TTC549 (cell line): Measurements from ENCODE around the gene C16orf95.

ENCODE experiments used
- FAIRE-seq: peaks from 2 replicates; lab custom pipeline; 2012; peaks lifted over from hg19 to GRCh38; lab: Jason Lieb, UNC

The C16orf95 gene

DNA sequence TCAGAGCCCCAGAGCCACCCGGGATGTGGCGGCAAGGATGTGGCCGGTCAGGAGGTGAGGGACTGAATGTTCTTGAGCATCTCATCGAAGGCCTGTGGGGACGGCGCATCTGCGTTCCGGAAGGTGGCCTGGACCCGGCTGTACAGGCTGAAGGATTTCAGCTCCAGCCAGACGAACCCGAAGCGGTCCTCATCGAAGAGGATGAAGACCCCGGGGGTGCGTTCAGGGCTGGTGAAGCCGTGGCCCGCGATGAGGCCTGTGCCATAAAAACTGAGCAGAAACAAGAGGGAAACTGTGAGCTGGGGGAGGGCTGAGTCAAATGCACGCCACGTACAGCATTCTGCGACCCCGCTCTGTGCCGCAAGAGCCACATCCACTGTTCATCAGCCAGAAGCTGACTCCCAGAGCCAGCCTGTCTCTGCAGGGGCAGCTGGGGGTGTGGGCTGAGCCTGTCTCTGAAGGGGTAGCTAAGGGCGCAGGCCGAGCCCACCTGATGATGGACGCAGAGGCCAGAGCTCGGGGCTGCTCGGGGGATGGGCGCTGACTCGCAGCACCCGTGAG, 14.1 kb upstream of the C16orf95 start:
- FAIRE-seq = no peak

DNA sequence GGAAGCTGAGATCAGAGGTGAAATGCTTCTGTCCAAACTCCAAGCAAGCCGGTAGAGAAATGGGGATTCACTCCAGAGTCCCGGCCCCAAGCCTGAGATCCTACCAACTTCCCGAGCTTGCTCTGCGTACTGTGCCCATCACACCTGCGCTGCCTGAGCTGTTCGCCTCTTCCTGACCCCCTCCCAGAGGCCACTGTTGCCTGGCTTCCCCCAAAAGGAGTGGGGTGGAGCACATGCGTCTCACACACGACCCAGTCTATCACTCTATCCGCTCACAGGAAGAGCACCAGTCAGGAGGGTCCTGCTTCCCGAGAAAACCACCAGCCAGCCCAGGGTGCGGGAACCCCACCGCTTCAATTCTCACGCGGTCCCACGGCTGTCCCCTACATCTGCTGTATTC, 13.5 kb upstream of the C16orf95 start:
- FAIRE-seq = no peak

DNA sequence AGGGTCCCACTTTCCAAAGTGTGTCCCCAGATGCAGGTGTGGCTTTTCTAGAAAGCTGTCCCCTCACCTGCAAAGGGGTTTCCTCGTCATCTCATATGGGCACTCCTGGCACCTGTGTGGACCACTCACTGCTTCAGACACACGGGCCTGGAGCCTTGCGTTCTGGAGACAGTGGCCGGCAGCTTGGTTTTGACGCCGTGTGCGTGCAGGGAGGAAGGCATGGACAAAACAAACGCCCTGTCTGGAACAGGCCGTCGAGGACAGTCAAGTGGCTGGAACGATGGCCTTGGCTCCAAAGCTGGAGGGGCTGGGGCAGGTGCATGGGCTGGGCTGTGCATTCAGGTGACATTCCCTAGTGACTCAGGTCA, 13.0 kb upstream of the C16orf95 start:
- no peak for FAIRE-seq

DNA sequence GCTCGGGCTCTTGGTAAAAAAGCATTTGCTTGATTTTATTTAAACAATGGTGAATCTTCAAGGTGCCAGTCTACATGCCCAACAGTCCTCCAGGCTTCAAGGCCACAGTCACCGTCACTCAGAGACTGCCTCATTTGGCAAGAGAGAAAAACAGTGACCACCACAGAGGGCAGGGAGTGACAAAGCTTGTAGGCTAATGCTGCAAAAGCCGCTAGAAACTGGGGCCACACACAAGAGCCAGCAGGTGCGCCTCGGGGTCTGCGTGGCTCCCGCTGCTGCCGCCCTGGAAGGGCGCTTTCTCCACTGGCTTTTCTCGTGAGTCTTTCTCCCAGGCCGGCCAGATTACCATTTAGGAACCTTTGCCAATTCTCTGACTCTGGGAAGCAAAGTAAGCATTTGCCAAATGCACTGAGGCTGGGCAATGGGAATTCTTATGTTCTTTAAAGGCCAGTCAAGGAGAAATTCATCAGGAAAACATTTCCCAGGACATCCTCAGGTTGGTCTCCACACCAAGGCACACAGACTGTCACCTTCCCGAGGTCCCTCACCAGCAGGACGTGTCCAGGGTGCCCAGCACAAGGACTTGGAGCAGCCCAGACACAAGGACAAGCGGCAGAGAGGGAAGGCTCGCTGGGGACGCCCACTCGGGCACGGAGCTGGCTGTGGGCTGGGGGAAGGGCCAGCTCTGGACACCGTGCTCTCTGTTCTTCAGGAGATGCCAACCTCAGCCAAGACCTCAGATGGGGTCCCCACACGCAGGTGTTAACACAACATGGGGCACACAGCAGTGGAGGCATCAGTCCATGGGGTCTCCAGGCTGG, 12.5 kb upstream of the C16orf95 start:
- FAIRE-seq = no peak

DNA sequence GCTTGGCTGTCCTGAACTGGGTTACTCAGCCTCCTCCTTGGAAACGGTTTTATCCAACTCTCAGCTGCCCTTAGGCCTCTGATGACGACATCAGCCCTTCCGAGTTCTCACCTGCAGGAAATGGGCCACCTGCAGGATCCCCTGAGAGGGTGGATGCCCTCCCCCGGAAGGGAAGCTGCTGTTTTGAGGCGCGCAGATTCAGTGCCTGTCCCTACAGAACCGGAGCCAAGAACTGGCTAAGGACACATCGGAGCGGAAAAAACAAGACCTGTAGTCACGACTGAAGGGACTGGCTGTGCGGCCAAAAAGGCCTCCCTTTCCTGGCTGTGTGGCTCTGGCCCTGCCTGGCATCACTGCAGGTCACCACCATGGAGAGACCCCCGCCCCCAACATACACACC, 11.7 kb upstream of the C16orf95 start:
- no peak for FAIRE-seq

DNA sequence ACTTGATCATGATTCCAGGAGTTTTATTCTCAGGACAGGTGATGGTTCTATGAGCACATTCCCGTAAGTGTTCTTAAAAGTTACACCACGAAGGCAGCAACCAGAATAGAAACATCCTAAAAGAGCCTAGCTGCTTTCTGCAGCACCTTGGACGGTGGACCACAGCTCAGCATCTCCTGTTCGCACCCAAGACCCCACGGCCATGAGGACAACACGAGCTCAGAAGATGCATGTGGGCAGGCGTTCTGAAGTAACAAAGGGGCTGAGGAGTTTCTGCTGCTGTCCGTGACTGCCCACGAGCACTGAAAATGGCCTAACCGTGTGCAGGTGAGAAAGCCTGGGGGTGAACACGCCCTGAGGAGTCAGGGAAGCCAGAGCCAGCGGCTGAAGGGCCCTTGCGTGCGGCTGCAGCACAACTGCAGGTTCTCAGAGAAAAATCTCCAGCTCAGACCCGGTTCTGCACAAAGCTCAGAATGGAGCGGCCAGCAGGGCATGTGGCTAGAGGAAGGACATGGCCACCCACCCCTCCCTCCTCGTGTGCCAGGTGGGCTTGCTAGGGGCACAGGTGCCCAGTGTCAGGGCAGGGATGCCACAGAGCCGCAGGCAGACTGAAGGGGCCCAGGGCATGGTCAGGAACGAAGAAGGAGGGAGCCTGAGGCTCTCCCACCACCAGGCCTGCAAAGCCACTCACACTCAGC, 10.8 kb upstream of the C16orf95 start:
- FAIRE-seq = no peak

DNA sequence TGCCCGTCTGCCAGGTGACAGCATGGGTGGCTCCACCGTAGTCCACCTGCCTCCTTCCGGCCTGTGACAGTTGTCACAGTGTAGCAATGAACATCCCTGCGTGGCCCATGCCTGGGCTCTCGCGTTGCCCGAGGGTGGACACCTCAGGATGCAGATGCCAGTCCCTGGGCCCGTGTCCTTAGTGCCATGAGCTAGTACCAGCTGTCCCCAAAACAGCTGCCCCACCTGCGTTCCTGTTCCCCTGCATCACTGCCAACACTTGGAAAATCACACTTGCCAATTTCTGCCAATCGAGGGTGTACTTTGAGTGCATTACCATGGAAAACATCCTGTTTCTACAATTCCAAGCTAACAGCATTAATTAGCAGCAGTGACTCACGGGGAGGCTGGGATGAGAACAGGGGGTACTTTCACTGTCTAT, 9.0 kb upstream of the C16orf95 start:
- FAIRE-seq = no peak

DNA sequence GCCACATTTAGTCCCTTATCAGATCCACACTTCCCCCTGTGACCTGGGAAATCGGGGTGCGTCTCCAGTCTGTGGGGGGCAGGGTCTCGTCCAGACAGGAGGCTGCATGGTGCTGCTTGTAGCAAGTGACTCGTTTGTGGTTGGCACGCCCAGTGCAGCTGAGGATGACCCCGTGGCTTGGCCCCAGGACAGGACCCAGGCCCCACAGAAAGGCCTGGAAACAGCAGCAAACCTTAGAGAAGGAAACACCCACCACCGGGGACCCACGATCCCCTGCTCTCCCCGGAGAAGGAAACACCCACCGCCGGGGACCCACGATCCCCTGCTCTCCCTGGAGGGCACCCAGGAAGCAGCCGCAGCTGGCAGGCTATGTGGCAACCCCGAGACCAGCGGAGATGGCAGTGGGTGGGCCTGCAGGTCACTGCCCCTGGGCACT, 8.2 kb upstream of the C16orf95 start:
- FAIRE-seq = no peak

DNA sequence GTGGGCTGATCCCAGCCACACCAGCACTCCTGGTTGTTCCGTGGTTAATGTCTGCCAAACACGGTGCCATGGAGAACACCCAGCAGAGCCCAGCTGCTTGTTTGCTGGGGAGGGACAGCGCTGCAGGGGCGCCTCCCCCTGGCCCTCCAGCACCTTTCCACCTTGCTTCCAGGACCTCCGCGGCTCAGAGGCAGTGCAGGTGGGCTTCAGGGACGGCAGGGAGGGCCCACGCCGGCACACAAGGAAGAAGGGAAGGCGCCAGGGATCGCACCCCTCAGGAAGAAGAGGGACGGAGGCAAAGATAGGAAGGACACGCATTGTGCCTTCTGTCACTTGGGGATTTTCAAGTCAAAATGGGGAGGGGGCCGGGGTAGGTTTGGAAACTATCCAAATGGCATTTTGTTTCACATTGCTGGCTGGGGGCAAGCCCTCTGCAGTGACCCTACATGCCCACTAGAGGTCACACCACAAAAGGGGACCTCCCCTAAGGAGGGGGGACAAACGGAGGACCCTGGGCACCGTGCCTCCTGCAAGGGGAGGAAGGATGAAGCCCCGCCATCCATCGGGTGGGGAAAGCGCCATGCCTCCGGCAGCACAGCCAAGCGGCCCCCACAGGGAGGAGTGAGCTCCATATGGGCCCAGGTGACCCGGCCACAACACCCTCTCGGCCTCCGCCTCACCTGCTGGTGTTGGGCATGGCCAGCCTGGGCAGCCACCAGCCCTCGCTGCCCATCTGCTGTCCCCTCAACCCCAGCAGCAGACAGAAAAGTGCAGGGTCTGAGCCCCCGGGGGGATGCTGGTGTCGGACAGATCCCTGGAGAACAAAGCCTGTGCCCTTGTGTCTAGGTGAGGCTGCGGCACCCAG, 7.5 kb upstream of the C16orf95 start:
- no peak for FAIRE-seq

DNA sequence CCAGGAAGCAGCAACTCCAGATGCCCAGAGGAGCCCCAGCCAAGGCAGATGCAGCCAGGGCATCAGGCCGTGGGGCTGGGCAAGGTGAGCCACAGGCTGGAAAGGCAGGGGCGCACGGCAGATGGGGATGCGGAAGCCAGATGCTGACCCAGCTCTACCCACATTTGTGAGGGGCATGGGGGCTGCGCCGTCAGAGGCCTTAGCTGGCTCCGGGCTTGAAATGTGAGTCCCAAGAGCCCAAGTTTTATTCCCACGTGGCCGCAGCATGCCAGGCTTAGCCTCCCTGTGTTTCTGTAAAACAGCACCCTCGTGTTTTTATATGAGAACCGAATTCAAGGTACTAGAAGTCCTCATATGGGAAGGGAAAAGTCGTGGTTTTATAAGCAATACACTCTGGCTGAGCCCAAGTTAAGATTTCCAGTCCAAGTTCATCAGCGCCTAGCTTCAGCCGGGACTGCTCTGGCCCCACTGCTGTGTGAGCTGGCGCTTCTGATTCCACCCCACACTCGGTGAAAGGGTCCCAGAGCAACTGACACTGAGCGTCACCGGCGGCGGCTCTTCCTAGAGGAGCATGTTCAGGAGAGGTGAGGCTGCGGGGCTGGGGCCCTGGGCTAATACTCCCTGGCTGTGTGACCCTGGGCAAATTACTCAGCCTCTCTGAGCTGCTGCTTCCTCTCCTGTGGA, 6.7 kb upstream of the C16orf95 start:
- FAIRE-seq = no peak

DNA sequence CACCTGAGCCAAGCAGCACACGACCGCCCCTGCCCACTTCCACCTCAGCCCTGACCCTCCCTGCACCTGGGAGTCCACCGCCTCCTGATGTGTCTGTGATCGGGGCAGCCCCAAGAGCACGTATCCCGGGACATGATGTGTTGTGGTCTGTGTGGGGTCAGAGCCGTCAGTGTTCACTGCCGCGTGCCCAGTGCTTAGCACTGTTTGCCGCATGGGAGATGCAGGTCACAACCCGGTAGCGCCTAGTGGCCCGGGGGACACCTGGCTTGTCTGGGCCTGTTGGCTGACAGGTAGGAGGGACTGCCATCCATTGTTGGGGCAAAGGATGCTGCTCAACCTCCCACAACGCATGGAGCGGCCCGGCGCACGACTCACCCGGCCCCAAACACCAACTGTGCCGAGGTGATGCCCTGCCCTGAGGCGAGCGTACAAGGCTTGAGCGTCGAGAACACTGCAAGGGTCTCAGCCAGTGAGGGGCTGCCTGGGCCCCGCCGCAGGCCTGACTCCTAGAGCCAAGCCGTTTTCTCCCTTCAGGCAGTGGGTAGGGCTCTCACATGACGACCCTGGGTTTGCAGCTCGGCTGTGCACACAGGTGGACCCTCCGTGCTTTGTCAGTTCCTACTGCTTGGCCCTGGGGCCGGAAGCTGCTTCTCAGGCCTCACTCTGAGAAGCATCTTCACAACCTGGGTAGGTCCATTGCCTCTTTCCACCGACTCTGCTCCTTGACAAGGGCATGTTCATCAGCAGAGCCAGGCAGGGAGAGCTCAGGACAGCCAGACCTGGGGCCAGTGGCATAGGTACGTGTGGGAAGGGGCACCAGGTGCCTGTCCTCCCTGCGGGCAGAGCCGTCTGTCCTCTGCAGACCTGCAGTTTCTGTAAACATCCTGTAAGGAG, 5.9 kb upstream of the C16orf95 start:
- FAIRE-seq = no peak

DNA sequence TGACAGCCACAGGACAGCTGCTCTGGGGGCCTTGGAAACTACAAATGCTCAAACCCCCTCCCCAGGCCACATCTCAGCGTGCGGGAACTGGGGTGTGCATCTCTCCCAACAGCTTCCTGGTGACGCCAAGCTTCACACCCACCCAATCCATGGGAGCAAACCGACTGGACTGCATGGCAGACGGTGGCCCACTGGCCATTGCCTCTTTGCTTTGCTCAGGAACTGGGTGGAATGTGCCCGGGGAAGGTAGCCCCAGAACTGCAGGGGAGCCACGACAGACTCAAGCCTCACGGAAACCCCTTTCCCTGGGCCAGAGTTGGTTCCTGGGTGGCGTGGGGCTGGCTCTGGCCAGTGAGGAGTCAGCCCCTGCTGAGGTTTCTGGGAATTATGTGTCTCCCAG, 5.2 kb upstream of the C16orf95 start:
- no peak for FAIRE-seq

DNA sequence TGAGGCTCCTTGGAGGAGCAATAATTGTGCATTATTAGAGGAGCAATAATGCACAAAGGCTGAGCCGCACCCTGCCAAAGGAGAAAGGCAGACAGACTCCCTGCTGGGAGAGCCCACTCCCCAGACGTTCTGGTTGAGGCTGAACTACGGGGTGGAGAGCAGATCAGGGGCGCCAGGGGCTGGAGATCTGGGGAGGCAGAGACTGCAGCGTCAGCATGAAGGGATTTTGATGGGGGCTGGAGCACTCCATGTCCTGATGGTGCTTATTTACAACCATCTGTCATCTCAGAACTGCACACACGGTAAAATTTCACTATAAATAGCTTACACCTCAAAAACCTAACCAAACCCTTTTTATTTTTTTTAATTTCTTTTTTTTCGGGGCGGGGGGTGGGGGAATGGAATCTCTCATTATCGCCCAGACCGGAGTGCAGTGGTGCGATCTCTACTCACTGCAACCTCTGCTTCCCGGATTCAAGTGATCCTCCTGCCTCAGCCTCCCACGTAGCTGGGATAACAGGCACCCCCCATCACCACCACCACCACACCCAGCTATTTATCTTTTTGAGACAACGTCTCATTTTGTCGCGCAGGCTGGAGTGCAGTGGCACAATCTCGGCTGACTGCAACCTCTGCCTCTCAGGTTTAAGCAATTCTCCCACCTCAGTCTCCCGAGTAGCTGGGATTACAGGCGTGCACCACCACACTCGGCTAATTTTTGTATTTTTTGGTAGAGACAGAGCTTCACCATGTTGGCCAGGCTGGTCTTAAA, 4.3 kb upstream of the C16orf95 start:
- FAIRE-seq = no peak

DNA sequence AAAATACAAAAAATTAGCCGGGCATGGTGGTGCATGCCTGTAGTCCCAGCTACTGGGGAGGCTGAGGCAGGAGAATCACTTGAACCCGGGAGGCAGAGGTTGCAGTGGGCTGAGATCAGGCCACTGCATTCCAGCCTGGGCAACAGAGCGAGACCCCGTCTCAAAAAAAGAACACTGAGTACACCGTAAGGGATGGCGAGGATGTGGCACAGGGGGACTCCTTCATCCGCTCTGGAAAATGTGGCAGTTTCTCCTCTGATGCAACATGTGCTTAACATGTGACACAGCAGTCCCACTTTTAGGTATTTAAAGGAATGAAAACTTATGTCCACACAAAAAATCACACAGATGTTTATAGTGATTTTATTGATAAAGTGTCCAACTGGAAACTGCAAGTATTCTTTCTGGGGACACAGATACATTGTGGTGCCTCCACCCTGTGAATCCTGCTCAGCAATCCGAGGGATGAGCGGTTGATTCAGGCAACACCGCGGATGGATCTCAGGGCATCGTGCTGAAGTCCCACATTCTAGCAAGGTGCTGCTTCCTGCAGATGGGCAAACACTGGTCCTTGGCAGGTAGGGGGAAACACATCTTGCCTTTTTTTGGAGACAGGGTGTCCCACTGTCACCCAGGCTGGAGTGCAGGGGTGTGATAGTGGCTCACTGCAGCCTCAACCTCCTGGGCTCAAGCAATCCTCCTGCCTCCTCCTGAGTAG, 3.5 kb upstream of the C16orf95 start:
- no peak for FAIRE-seq

DNA sequence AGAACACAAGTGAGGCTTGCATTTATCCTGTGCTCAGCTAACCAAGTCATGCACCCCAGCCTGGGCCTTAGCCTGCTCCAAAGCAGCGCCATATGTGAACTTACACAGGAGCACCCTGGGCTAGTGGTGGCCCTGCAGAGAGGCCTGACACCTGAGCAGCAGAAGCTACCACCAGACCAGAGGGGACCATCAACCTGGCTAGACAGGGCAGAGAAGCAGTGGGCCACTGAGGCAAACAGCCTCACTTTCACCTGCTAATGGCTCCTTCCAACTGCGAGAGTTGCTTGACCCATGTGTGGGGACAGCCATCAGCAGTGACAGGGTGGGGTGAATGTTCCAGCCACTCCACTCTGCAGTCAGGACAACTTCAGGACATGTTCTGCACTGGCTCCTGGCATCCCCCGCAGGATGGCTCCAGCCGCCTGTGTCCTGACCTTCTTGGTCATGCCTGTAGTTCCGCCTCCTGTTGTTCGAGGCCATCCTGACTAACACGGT, 2.9 kb upstream of the C16orf95 start:
- no peak for FAIRE-seq

DNA sequence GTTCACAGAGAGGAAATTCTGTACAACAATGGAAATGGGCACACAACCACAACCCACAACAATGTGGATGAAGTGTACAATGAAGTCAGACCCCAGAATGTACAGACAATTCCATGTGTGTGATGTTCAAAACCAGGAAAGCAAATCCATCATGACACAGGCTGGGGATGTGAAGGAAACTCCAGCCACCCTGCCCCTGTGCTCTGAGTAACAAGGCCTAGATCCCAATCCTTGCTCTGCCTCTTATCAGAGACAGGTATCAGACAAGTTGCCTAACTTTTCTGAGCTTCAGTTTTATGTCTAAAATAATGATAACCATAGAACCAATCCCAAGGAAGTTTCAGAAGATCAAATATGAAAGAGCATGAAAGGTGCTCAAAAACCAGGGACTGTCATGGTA, 1.8 kb upstream of the C16orf95 start:
- FAIRE-seq = no peak

DNA sequence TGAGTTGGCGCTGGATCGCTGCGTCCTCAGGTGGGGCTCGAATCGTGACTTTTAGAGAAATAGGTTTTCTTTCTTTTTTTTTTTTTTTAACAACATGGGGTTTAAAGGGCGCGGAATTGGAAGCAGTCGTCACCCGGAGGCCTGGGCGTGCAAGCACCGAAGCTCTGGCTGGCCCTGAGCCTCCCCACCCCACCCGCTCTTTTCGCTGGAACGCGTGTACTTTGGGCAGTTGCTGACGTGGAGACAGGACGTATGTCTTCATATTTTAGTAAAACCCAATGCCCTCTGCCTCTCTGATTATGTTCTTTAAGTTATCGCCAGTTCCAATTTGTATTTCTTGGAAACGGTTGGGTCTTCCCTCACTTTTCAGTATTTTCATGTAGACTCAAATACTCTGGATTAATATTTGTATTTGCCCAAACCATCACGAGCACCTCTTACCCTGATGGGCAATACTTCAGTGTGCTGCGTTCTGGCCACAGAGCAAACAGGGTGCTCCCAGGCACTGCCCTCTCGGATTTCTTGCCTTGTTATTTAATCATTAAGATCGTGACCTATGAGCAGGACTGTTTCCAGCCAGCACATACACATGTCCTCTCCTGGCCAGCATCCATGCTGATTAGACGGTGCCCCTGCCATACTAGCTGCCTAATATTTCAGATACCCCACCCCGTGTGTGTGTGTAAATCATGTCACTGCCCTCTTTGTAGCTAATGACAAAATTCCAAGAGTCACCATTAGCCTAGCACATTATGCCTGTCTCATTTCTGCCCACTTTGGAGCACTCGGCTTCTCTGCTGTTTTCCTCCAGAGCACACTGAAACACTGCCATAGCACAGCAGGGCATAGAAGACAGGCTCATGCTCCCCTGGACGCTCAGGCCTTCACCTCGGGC, 805 bp upstream of the C16orf95 start:
- no peak for FAIRE-seq

DNA sequence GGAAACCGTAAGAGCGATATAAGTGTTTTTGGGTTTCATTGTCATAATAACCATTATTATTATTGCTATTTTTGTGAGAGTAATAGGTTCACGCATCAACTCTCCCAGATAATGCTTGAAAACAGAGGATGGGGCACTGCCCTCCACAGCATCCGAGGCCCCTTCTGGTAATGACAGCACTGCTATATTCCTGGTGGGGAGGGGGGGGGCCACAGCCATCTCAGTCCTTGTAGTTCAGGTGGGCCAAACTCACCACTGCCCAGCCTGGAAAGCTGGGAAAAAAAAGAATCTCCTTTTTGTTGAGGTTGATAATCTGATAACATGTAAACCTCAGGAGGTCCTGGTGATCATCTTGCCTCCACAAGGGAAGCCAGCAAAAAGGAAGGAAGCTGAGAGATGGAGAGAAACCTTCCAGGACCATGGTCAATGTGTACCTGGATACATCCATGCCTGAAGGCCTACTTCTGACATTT, 706 bp downstream of the C16orf95 start:
- no peak for FAIRE-seq
